Measurements from ENCODE around the gene IDE. TPM values are rescaled to one million over a fixed set of nuclear protein-coding genes. Genes with fewer than 3 reads are reported as not detected.
"Not testable (repeated sequence)": the region's sequence is repeated elsewhere in the genome, so short reads cannot be mapped to it uniquely, and the experiment has no call there.

IDE gene
- 51.3 and 59.6 TPM in 2 replicates for total RNA-seq (2014; rRNA removed; shearing (Covaris generic))

GRCh38 chr10:92573798-92574547, at the start of gene IDE:
Gene IDE, minus strand, starts transcription at chr10:92574093. Its CDS starts 74 bp downstream, at chr10:92574019.
- H3K9me3 ChIP-seq (replicated peaks), result no peaks in the 10 kb centered on the region
- H3K4me3 ChIP-seq, result peak within 1 kb of the TSS; percentile 84
- peak within 1 kb of the TSS; percentile 86 for H3K27ac ChIP-seq
- DNase-seq (ENCODE audit: low read depth in 1 of 2, low spot score in 2 of 2), result peak; percentile 87 to 94
- H3K27me3 ChIP-seq (replicated peaks), result no peaks in the 10 kb centered on the region
- H3K36me3 ChIP-seq, result peaks cover 39% of the 10 kb centered on the region
- peaks cover 28% of the 10 kb centered on the region for H3K4me1 ChIP-seq (replicated peaks)

- Histone ChIP-seq H3K27ac (no peak overlapping the region), H3K27me3 (replicated peaks) (no peaks in the 10 kb centered on the region), H3K9me3 (replicated peaks) (no peaks in the 10 kb centered on the region), H3K36me3 (peaks cover 92% of the 10 kb centered on the region), H3K4me1 (replicated peaks) (no peaks in the 10 kb centered on the region), H3K4me3 (no peak overlapping the region)
- DNase-seq (ENCODE audit: low read depth in 1 of 2, low spot score in 2 of 2), result no peak
These were observed 45.5 kb upstream of the IDE start for GRCh38 chr10:92619368-92619767.

GRCh38 chr10:92615515-92615914, 41.6 kb upstream of the IDE start:
- Histone ChIP-seq H3K4me3 (no peak overlapping the region), H3K27ac (no peak overlapping the region), H3K27me3 (replicated peaks) (no peaks in the 10 kb centered on the region), H3K4me1 (replicated peaks) (no peaks in the 10 kb centered on the region), H3K36me3 (peaks cover 83% of the 10 kb centered on the region), H3K9me3 (replicated peaks) (no peaks in the 10 kb centered on the region)
- DNase-seq (ENCODE audit: low read depth in 1 of 2, low spot score in 2 of 2), result no peak

- DNase-seq (ENCODE audit: low read depth in 1 of 2, low spot score in 2 of 2), result no peak
- Histone ChIP-seq H3K27me3 (replicated peaks) (no peaks in the 10 kb centered on the region), H3K4me3 (no peak overlapping the region), H3K36me3 (peaks cover 54% of the 10 kb centered on the region), H3K4me1 (replicated peaks) (peaks cover 18% of the 10 kb centered on the region), H3K9me3 (replicated peaks) (no peaks in the 10 kb centered on the region), H3K27ac (no peak overlapping the region)
These were observed 30.9 kb upstream of the IDE start for GRCh38 chr10:92604841-92605240.

GRCh38 chr10:92598321-92598720, 24.4 kb upstream of the IDE start:
- Histone ChIP-seq H3K27ac (no peak overlapping the region), H3K9me3 (replicated peaks) (no peaks in the 10 kb centered on the region; the same call in 1 of the 2 replicates)
- no peak for DNase-seq (ENCODE audit: low read depth in 1 of 2, low spot score in 2 of 2)

GRCh38 chr10:92595505-92595904, 21.6 kb upstream of the IDE start:
- Histone ChIP-seq H3K27me3 (replicated peaks) (no peaks in the 10 kb centered on the region), H3K4me1 (replicated peaks) (peaks cover 29% of the 10 kb centered on the region), H3K9me3 (replicated peaks) (no peaks in the 10 kb centered on the region; the same call in 1 of the 2 replicates), H3K36me3 (peaks cover 30% of the 10 kb centered on the region), H3K27ac (no peak overlapping the region), H3K4me3 (no peak overlapping the region)
- DNase-seq (ENCODE audit: low read depth in 1 of 2, low spot score in 2 of 2), result no peak

More at GRCh38 chr10:92598321-92598720, 24.4 kb upstream of the IDE start:
- Histone ChIP-seq H3K4me1 (replicated peaks) (peaks cover 19% of the 10 kb centered on the region), H3K27me3 (replicated peaks) (no peaks in the 10 kb centered on the region), H3K36me3 (peaks cover 34% of the 10 kb centered on the region), H3K4me3 (no peak overlapping the region)

GRCh38 chr10:92593619-92594588, 20.0 kb upstream of the IDE start:
- DNase-seq (ENCODE audit: low read depth in 1 of 2, low spot score in 2 of 2), result peak in 1 of 2 experiments; percentile 41
- H3K27me3 ChIP-seq (replicated peaks), result no peaks in the 10 kb centered on the region
- peak overlapping the region; percentile 95 for H3K27ac ChIP-seq
- peaks cover 26% of the 10 kb centered on the region for H3K36me3 ChIP-seq
- peak overlapping the region; percentile 67 for H3K4me3 ChIP-seq
- H3K9me3 ChIP-seq (replicated peaks), result no peaks in the 10 kb centered on the region; the same call in 1 of the 2 replicates
- H3K4me1 ChIP-seq (replicated peaks), result peaks cover 30% of the 10 kb centered on the region

- Histone ChIP-seq H3K27ac (peak within 1 kb of the TSS; percentile 95), H3K9me3 (replicated peaks) (no peaks in the 10 kb centered on the region; the same call in 1 of the 2 replicates), H3K4me3 (peak within 1 kb of the TSS; percentile 67), H3K27me3 (replicated peaks) (no peaks in the 10 kb centered on the region), H3K36me3 (peaks cover 19% of the 10 kb centered on the region), H3K4me1 (replicated peaks) (peaks cover 30% of the 10 kb centered on the region)
- DNase-seq (ENCODE audit: low read depth in 1 of 2, low spot score in 2 of 2), result peak; percentile 94 to 98
These were observed 19.1 kb upstream of the IDE start, which contains the start of gene KIF11 for GRCh38 chr10:92592761-92593618. Gene KIF11, plus strand, starts transcription at chr10:92593130. Its CDS starts 246 bp downstream, at chr10:92593376.

GRCh38 chr10:92591550-92592022, 17.7 kb upstream of the IDE start:
- Histone ChIP-seq H3K27ac (peak overlapping the region; percentile 95), H3K27me3 (replicated peaks) (no peaks in the 10 kb centered on the region), H3K9me3 (replicated peaks) (no peaks in the 10 kb centered on the region), H3K4me3 (peak overlapping the region; percentile 67), H3K4me1 (replicated peaks) (peaks cover 27% of the 10 kb centered on the region), H3K36me3 (peaks cover 10% of the 10 kb centered on the region)
- peak; percentile 81 to 88 for DNase-seq (ENCODE audit: low read depth in 1 of 2, low spot score in 2 of 2)

GRCh38 chr10:92590623-92591549, 17.0 kb upstream of the IDE start:
- H3K4me3 ChIP-seq, result peak overlapping the region; percentile 67
- no peaks in the 10 kb centered on the region for H3K27me3 ChIP-seq (replicated peaks)
- H3K4me1 ChIP-seq (replicated peaks), result peaks cover 26% of the 10 kb centered on the region
- DNase-seq (ENCODE audit: low read depth in 1 of 2, low spot score in 2 of 2), result peak; percentile 60 to 72
- peaks cover 10% of the 10 kb centered on the region for H3K36me3 ChIP-seq
- H3K9me3 ChIP-seq (replicated peaks), result no peaks in the 10 kb centered on the region
- peak overlapping the region; percentile 95 for H3K27ac ChIP-seq

GRCh38 chr10:92582347-92582746, 8.5 kb upstream of the IDE start:
- not testable (repeated sequence) for H3K4me1 ChIP-seq (replicated peaks); H3K4me3 ChIP-seq; DNase-seq (ENCODE audit: low read depth in 1 of 2, low spot score in 2 of 2); H3K9me3 ChIP-seq (replicated peaks); H3K36me3 ChIP-seq; H3K27me3 ChIP-seq (replicated peaks); H3K27ac ChIP-seq

GRCh38 chr10:92575961-92576360, 2.1 kb upstream of the IDE start:
- DNase-seq (ENCODE audit: low read depth in 1 of 2, low spot score in 2 of 2), result no peak
- H3K27me3 ChIP-seq (replicated peaks), result no peaks in the 10 kb centered on the region
- H3K4me1 ChIP-seq (replicated peaks), result peaks cover 28% of the 10 kb centered on the region
- peaks cover 24% of the 10 kb centered on the region for H3K36me3 ChIP-seq
- H3K4me3 ChIP-seq, result no peak overlapping the region
- H3K27ac ChIP-seq, result no peak overlapping the region
- H3K9me3 ChIP-seq (replicated peaks), result no peaks in the 10 kb centered on the region

Measured in SJSA1 (cell line).